ENCODE results near the gene ZNF668. TPM values are rescaled to one million over a fixed set of nuclear protein-coding genes. Genes with fewer than 3 reads are reported as not detected.
"Not testable (repeated sequence)": the region's sequence is repeated elsewhere in the genome, so short reads cannot be mapped to it uniquely, and the experiment has no call there.

The ZNF668 gene
- total RNA-seq, 2 donors from 2014 or later, result 14.5 to 32.7 TPM

DNA sequence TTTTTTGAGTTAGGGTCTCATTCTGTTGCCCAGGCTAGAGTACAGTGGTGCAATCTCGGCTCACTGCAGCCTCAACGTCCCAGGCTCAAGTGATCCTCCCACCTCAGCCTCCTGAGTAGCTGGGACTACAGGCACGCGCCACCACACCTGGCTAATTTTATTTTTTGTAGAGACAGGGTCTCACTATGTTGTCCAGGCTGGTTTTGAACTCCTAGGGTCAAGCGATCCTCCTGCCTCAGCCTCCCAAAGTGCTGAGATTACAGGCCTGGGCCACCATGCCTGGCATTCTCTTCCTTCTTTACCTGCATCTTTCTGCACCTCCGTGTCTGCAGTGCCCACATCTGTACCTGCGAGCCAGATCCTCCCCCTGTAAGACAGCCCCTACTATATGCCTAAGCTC, 62.2 kb downstream of the ZNF668 start:
- not testable (repeated sequence) for H3K9me3 Mint-ChIP-seq; H3K36me3 Mint-ChIP-seq; DNase-seq (ENCODE audit: low spot score in 2 of 2); ATAC-seq
- H3K27ac Mint-ChIP-seq, result peak overlapping the region in 1 of 2 donors; percentile 34

Other genes with a start within 250 kb of the ZNF668 start
- gene BCL7C, start 180.2 kb downstream of the ZNF668 start, total RNA-seq, result 10 to 100 TPM; 27.3 to 45.9 TPM
- gene CTF1, start 177.6 kb downstream of the ZNF668 start, total RNA-seq, result under 1 TPM; 0.29 to 0.96 TPM
- gene FBXL19, start 150.7 kb downstream of the ZNF668 start, total RNA-seq, result 10 to 100 TPM; 24.4 to 36.4 TPM
- 10 to 100 TPM in 1 of 2 donors, 1 to 10 TPM in 1; 7.3 to 17.1 TPM for gene ORAI3, start 125.2 kb downstream of the ZNF668 start, total RNA-seq
- 10 to 100 TPM; 24.5 to 34.1 TPM for gene SETD1A, start 116.5 kb downstream of the ZNF668 start, total RNA-seq
- 1 to 10 TPM; 4.1 to 9.2 TPM for gene HSD3B7, start 89.0 kb downstream of the ZNF668 start, total RNA-seq
- 1 to 10 TPM in 1 of 2 donors, under 1 TPM in 1; 0.87 to 4.5 TPM for gene STX1B, start 63.6 kb downstream of the ZNF668 start, total RNA-seq
- gene STX4, start 40.7 kb downstream of the ZNF668 start, total RNA-seq, result 10 to 100 TPM; 63.4 to 66.1 TPM
- gene ZNF646, start 182 bp upstream of the ZNF668 start, total RNA-seq, result 10 to 100 TPM; 20.2 to 35.6 TPM
- 10 to 100 TPM in 1 of 2 donors, 1 to 10 TPM in 1; 7.4 to 12.1 TPM for gene PRSS53, start 14.7 kb upstream of the ZNF668 start, total RNA-seq
- 10 to 100 TPM; 41.4 to 91.4 TPM for gene VKORC1, start 20.6 kb upstream of the ZNF668 start, total RNA-seq
- gene BCKDK, start 34.1 kb upstream of the ZNF668 start, total RNA-seq, result 10 to 100 TPM; 18.3 to 61.0 TPM
- 10 to 100 TPM; 57.8 to 88.5 TPM for gene KAT8, start 43.4 kb upstream of the ZNF668 start, total RNA-seq
- not detected for gene PRSS8, start 61.5 kb upstream of the ZNF668 start, total RNA-seq
- 1 to 10 TPM; 1.0 to 1.1 TPM for gene PRSS36, start 75.8 kb upstream of the ZNF668 start, total RNA-seq
- 100 to 1,000 TPM; 486 to 763 TPM for gene FUS, start 105.9 kb upstream of the ZNF668 start, total RNA-seq
- gene PYCARD, start 128.5 kb upstream of the ZNF668 start, total RNA-seq, result 10 to 100 TPM in 1 of 2 donors, 1 to 10 TPM in 1; 1.2 to 19.7 TPM
- under 1 TPM; 0.06 to 0.09 TPM for gene TRIM72, start 139.9 kb upstream of the ZNF668 start, total RNA-seq
- not detected for gene PYDC1, start 142.9 kb upstream of the ZNF668 start, total RNA-seq
- gene ITGAM, start 185.7 kb upstream of the ZNF668 start, total RNA-seq, result 1 to 10 TPM; 1.5 to 5.5 TPM

Data from activated naive CD4-positive, alpha-beta T cell treated with anti-CD3 and anti-CD28 coated beads, Interleukin-2, amount 50 U/mL, for 72 hours (primary cell).